WTC11 (cell line): ENCODE measurements around the gene SLC2A9.

Experiments
- AFF4 ChIP-seq: sonication (generic); formaldehyde crosslinking; IDR thresholded peaks from 2 replicates; pipeline ENCODE4 v1.8.1; 2023; ENCODE audit warnings: mild to moderate bottlenecking, missing genetic modification reagents, borderline replicate concordance
- CREB1 ChIP-seq: sonication (generic); formaldehyde crosslinking; IDR thresholded peaks from 2 replicates; pipeline ENCODE4 v1.8.0; 2023; ENCODE audit warnings: mild to moderate bottlenecking, missing genetic modification reagents
- ELF4 ChIP-seq: sonication (generic); formaldehyde crosslinking; IDR thresholded peaks from 2 replicates; pipeline ENCODE4 v1.8.1; 2022; ENCODE audit warnings: low read depth, mild to moderate bottlenecking, moderate library complexity, missing genetic modification reagents
- OVOL2 ChIP-seq: fragments of 250-450 bp; sonication (Bioruptor Pico); IDR thresholded peaks from 2 replicates; pipeline ENCODE4 v1.9.0; 2021; ENCODE audit warnings: mild to moderate bottlenecking, borderline replicate concordance
- SMAD3 ChIP-seq: sonication (generic); formaldehyde crosslinking; IDR thresholded peaks from 2 replicates; pipeline ENCODE4 v1.8.0; 2022; ENCODE audit warnings: missing genetic modification reagents, mild to moderate bottlenecking, borderline replicate concordance
- USF1 ChIP-seq: sonication (generic); formaldehyde crosslinking; IDR thresholded peaks from 2 replicates; pipeline ENCODE4 v1.8.0; 2022; ENCODE audit warnings: mild to moderate bottlenecking, missing genetic modification reagents
- ZBTB21 ChIP-seq: sonication (generic); formaldehyde crosslinking; IDR thresholded peaks from 2 replicates; pipeline ENCODE4 v1.8.1; 2023; ENCODE audit warnings: mild to moderate bottlenecking, missing genetic modification reagents, borderline replicate concordance
- ZNF263 ChIP-seq: sonication (generic); formaldehyde crosslinking; IDR thresholded peaks from 2 replicates; pipeline ENCODE4 v1.8.1; 2022; ENCODE audit warnings: low read depth, mild to moderate bottlenecking, moderate library complexity, missing genetic modification reagents
- TF ChIP-seq, protein P1 (sequence below): sonication (generic); formaldehyde crosslinking; conservative IDR thresholded peaks from 2 replicates; pipeline ENCODE4 v1.8.1; 2022; ENCODE audit warnings: mild to moderate bottlenecking, missing genetic modification reagents
- TF ChIP-seq, protein P2 (sequence below): fragments of 200-600 bp; IDR thresholded peaks from 2 replicates; pipeline ENCODE4 v1.8.0; 2022; ENCODE audit warnings: antibody characterized with exemption
- TF ChIP-seq, protein P3 (sequence below): sonication (generic); formaldehyde crosslinking; IDR thresholded peaks from 2 replicates; pipeline ENCODE4 v1.8.1; 2023; ENCODE audit warnings: mild to moderate bottlenecking, missing genetic modification reagents

DNA sequence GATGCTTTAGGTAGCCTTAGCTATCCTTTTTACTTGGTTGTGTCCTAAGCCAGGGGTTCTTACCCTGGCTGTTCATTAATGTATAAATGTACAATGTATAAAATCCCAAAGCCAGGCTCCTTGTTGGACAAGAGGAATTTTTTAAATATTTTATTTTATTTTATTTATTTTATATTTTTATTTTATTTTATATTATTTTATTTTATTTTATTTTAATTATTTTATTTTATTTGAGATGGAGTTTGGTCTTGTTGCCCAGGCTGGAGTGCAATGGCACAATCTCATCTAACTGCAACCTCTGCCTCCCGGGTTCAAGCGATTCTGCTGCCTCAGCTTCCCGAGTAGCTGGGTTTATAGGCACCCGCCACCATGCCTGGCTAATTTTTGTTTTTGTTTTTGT lies 8.1 kb upstream of the SLC2A9 start:
- TF ChIP-seq ELF4, result no peak
- TF ChIP-seq, protein P1, sequence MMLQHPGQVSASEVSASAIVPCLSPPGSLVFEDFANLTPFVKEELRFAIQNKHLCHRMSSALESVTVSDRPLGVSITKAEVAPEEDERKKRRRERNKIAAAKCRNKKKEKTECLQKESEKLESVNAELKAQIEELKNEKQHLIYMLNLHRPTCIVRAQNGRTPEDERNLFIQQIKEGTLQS (CRISPR knock-in tag), result no peak
- TF ChIP-seq, protein P2, sequence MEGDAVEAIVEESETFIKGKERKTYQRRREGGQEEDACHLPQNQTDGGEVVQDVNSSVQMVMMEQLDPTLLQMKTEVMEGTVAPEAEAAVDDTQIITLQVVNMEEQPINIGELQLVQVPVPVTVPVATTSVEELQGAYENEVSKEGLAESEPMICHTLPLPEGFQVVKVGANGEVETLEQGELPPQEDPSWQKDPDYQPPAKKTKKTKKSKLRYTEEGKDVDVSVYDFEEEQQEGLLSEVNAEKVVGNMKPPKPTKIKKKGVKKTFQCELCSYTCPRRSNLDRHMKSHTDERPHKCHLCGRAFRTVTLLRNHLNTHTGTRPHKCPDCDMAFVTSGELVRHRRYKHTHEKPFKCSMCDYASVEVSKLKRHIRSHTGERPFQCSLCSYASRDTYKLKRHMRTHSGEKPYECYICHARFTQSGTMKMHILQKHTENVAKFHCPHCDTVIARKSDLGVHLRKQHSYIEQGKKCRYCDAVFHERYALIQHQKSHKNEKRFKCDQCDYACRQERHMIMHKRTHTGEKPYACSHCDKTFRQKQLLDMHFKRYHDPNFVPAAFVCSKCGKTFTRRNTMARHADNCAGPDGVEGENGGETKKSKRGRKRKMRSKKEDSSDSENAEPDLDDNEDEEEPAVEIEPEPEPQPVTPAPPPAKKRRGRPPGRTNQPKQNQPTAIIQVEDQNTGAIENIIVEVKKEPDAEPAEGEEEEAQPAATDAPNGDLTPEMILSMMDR, result no peak
- no peak for TF ChIP-seq AFF4 (CRISPR knock-in tag)
- no peak for TF ChIP-seq OVOL2 (CRISPR knock-in tag)
- no peak for TF ChIP-seq ZNF263
- no peak for TF ChIP-seq CREB1
- no peak for TF ChIP-seq ZBTB21 (CRISPR knock-in tag)
- TF ChIP-seq, protein P3, sequence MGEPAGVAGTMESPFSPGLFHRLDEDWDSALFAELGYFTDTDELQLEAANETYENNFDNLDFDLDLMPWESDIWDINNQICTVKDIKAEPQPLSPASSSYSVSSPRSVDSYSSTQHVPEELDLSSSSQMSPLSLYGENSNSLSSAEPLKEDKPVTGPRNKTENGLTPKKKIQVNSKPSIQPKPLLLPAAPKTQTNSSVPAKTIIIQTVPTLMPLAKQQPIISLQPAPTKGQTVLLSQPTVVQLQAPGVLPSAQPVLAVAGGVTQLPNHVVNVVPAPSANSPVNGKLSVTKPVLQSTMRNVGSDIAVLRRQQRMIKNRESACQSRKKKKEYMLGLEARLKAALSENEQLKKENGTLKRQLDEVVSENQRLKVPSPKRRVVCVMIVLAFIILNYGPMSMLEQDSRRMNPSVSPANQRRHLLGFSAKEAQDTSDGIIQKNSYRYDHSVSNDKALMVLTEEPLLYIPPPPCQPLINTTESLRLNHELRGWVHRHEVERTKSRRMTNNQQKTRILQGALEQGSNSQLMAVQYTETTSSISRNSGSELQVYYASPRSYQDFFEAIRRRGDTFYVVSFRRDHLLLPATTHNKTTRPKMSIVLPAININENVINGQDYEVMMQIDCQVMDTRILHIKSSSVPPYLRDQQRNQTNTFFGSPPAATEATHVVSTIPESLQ (CRISPR knock-in tag), result no peak
- no peak for TF ChIP-seq SMAD3 (CRISPR knock-in tag)
- no peak for TF ChIP-seq USF1 (CRISPR knock-in tag)
